Activated CD8-positive, alpha-beta memory T cell treated with anti-CD3 and anti-CD28 coated beads for 24 hours (primary cell): ENCODE measurements around the gene DNPH1.

ENCODE experiments used
- DNase-seq: peaks from one replicate; pipeline ENCODE4 v3.0.0-alpha.2; 2020

Gene DNPH1

DNA sequence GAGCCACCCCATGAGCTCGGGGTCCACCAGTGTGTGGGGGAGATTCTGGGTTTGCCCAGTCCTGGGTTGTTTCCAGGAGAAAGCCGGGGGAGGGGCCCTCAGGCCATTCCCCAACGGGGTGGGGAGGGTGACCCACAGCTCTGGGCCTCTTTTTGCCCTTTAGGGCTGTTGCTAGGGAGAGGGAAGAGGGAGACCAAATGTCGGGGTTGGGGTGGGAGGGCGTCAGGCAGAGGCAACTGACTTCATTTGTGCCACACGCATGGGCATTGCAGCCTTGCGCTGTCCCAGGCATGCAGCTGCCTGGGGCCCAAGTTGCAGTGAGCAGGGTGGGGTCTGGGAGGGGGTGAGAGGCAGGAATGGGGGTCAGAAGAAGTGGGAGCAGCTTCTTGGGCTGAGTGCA lies 49.2 kb downstream of the DNPH1 start:
- no peak for DNase-seq

DNA sequence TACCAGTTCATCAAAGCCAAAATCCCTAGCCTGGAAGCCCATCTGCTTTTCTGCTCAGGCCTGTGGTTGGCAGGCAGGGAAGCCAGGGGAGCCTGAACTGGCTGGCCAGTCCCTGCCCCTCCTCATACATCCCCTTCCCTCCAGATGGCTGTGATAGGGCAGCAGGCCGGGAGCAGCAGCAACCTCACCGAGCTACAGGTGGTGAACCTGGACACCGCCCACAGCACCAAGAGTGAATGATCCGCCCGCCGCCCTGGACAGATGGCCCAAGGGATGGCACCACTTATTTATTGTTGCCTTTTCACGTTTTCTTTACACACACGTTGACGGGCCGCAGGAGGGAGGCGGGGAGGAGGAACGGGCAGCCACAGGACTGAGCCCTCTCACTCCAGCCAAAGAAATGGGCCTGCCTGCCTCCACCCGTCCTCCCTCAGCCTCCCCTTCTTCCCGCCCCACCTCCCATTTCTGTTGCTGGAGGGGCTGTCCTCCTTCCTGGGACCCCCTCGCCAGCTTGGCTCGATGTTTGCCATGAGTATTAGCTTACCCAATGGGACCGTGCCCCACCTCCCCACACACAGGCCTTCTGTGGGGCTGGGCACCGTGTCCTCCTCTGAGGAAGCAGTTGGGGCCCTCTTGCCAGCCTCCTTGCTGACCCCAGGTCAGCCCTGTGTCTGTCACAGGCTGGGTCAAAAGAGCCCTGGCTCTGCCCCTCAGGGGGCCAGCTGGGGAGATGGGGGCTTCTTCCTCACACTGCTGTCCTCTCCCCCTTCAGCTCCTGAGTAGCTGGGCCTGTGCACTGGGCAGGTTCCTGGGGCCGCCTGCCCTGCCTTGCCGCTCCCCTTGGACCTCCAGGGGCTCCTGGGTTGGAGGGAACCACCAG lies 50.1 kb downstream of the DNPH1 start:
- no peak for DNase-seq

DNA sequence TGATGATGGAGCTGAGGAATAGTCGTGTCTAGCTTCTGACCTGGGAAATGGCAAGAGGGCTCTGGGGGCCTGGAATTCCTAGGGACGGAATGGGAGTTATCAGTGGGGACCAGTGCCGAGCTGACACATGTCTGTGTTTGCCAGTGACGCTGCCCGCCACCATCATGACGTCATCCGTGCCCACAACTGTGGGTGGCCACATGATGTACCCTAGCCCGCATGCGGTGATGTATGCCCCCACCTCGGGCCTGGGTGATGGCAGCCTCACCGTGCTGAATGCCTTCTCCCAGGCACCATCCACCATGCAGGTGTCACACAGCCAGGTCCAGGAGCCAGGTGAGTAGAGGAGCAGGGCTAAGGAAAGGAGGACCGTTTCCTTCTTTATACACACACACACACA lies 51.1 kb downstream of the DNPH1 start:
- DNase-seq: no peak

DNA sequence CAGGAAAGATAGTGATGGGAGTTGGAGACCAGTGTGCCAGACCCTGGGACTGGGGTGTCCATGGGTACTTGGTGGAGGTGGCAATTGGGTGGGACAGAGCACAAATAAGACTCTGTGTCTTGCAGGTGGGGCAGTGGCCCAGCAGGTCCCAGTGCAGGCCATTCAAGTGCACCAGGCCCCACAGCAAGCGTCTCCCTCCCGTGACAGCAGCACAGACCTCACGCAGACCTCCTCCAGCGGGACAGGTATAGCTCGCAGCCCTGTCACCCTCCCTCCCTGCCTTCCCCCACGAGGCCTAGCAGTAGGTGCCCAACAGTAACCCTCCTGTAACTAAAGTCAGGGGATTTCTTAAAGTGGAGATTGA lies 52.9 kb downstream of the DNPH1 start:
- DNase-seq: no peak

DNA sequence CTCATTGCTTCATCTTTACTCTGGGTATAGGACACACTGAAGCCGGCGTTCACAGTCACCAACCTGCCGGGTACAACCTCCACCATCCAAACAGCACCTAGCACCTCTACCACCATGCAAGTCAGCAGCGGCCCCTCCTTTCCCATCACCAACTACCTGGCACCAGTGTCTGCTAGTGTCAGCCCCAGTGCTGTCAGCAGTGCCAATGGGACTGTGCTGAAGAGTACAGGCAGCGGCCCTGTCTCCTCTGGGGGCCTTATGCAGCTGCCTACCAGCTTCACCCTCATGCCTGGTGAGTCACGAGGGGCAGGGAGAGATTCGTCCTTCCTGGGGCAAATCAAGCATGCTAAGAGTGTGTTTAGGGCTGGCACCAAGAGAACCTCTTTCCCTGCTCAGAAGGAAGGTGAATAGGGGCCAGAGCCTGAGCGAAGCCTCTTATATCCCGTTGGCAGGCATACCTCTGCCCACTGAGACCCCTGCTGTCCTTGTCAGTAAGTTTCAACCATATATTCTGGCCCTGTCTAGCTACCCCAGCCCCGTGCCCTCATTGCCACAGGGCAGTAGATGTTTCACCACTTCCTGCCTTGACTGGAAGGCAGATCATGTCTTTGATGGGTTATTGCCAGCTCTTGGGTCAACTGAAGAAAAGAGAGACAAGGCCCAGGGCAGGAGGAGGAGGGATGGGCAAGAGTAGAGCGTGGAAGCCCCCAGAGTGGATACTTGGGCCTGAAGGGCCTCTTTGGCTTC lies 53.4 kb downstream of the DNPH1 start:
- DNase-seq: no peak
